DLD1 (cell line): ENCODE data around the gene L1CAM.

ENCODE experiments used
- in situ Hi-C: cut with HindIII; loops from 2 replicates; pipeline ENCODE4 v1.10.0; 2017; ENCODE audit warnings: low sequenced_read_pairs

L1CAM gene

GRCh38 chrX:153905481-153906095 is 19.6 kb upstream of the L1CAM start:
- in situ Hi-C loops = no loop called here

- in situ Hi-C loops = no loop called here
These were observed 18.3 kb upstream of the L1CAM start, which contains the start of gene AVPR2 for GRCh38 chrX:153903991-153904957. AVPR2 (plus strand) TSS chrX:153904673; CDS start chrX:153905146, 473 bp downstream.

GRCh38 chrX:153903238-153903980 is 17.4 kb upstream of the L1CAM start:
- in situ Hi-C loops = no loop called here

- in situ Hi-C loops = no loop called here
These were observed 16.4 kb upstream of the L1CAM start for GRCh38 chrX:153902385-153902784.

- in situ Hi-C loops = no loop called here
These were observed 15.8 kb upstream of the L1CAM start for GRCh38 chrX:153901753-153902140.

- in situ Hi-C loops = no loop called here
These were observed 15.1 kb upstream of the L1CAM start for GRCh38 chrX:153900831-153901752.

- in situ Hi-C loops = no loop called here
These were observed 11.9 kb upstream of the L1CAM start for GRCh38 chrX:153897899-153898298.

GRCh38 chrX:153889123-153889522 is 3.1 kb upstream of the L1CAM start:
- in situ Hi-C loops = no loop called here

- in situ Hi-C loops = no loop called here
These were observed 2.4 kb upstream of the L1CAM start for GRCh38 chrX:153888344-153888743.

GRCh38 chrX:153887385-153887784 is 1.4 kb upstream of the L1CAM start:
- in situ Hi-C loops = no loop called here

GRCh38 chrX:153886915-153887314 is 942 bp upstream of the L1CAM start:
- in situ Hi-C loops = no loop called here

- in situ Hi-C loops = no loop called here
These were observed 675 bp downstream of the L1CAM start for GRCh38 chrX:153885208-153885787.

GRCh38 chrX:153884590-153884989 is 1.4 kb downstream of the L1CAM start:
- in situ Hi-C loops = no loop called here

- in situ Hi-C loops = no loop called here
These were observed 1.8 kb downstream of the L1CAM start for GRCh38 chrX:153884136-153884535.

- in situ Hi-C loops = no loop called here
These were observed 2.7 kb downstream of the L1CAM start for GRCh38 chrX:153883163-153883843.

GRCh38 chrX:153882557-153882956 is 3.4 kb downstream of the L1CAM start:
- in situ Hi-C loops = no loop called here

GRCh38 chrX:153882086-153882498 is 3.9 kb downstream of the L1CAM start:
- in situ Hi-C loops = no loop called here

- in situ Hi-C loops = no loop called here
These were observed 4.7 kb downstream of the L1CAM start for GRCh38 chrX:153881281-153881680.

- in situ Hi-C loops = no loop called here
These were observed 5.5 kb downstream of the L1CAM start for GRCh38 chrX:153880440-153880815.
